Measurements from ENCODE around the gene CCP110.

- TF ChIP-seq, protein P1, sequence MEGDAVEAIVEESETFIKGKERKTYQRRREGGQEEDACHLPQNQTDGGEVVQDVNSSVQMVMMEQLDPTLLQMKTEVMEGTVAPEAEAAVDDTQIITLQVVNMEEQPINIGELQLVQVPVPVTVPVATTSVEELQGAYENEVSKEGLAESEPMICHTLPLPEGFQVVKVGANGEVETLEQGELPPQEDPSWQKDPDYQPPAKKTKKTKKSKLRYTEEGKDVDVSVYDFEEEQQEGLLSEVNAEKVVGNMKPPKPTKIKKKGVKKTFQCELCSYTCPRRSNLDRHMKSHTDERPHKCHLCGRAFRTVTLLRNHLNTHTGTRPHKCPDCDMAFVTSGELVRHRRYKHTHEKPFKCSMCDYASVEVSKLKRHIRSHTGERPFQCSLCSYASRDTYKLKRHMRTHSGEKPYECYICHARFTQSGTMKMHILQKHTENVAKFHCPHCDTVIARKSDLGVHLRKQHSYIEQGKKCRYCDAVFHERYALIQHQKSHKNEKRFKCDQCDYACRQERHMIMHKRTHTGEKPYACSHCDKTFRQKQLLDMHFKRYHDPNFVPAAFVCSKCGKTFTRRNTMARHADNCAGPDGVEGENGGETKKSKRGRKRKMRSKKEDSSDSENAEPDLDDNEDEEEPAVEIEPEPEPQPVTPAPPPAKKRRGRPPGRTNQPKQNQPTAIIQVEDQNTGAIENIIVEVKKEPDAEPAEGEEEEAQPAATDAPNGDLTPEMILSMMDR (IDR thresholded peaks at IDR 0.05) = no peak
- TF ChIP-seq, protein P2, sequence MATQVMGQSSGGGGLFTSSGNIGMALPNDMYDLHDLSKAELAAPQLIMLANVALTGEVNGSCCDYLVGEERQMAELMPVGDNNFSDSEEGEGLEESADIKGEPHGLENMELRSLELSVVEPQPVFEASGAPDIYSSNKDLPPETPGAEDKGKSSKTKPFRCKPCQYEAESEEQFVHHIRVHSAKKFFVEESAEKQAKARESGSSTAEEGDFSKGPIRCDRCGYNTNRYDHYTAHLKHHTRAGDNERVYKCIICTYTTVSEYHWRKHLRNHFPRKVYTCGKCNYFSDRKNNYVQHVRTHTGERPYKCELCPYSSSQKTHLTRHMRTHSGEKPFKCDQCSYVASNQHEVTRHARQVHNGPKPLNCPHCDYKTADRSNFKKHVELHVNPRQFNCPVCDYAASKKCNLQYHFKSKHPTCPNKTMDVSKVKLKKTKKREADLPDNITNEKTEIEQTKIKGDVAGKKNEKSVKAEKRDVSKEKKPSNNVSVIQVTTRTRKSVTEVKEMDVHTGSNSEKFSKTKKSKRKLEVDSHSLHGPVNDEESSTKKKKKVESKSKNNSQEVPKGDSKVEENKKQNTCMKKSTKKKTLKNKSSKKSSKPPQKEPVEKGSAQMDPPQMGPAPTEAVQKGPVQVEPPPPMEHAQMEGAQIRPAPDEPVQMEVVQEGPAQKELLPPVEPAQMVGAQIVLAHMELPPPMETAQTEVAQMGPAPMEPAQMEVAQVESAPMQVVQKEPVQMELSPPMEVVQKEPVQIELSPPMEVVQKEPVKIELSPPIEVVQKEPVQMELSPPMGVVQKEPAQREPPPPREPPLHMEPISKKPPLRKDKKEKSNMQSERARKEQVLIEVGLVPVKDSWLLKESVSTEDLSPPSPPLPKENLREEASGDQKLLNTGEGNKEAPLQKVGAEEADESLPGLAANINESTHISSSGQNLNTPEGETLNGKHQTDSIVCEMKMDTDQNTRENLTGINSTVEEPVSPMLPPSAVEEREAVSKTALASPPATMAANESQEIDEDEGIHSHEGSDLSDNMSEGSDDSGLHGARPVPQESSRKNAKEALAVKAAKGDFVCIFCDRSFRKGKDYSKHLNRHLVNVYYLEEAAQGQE (IDR thresholded peaks at IDR 0.05; ENCODE audit: insufficient read depth in 1 of 2, low read depth in 2 of 2, low read length in 1 of 2) = no peak
These were observed 24.7 kb upstream of the CCP110 start for GRCh38 chr16:19499006-19499405.
